ENCODE results near the gene POLR3H.

POLR3H gene

GRCh38 chr22:41578114-41578513 lies 33.8 kb upstream of the POLR3H start:
- Histone ChIP-seq H4K20me1 (ENCODE audit: insufficient read depth, low read length) (0 out of 2 replicates have a peak, but pooled peaks cover 6% of the 10 kb centered on the region), H3K9me3 (ENCODE audit: insufficient read depth, low read length, severe bottlenecking) (no peaks in the 10 kb centered on the region), H3K79me2 (ENCODE audit: insufficient read depth, low read length) (no peaks in the 10 kb centered on the region), H3K4me1 (ENCODE audit: insufficient read depth, low read length) (no peaks in the 10 kb centered on the region), H3K36me3 (ENCODE audit: insufficient read depth, low read length) (peaks cover 35% of the 10 kb centered on the region), H3K4me2 (ENCODE audit: insufficient read depth, low read length) (no peak overlapping the region), H3K4me3 (ENCODE audit: low read depth in 1 of 2, low read length in 2 of 2) (no peak overlapping the region), H3K27me3 (ENCODE audit: insufficient read depth, low read length, poor library complexity) (no peaks in the 10 kb centered on the region), H3K27ac (ENCODE audit: low read length) (no peak overlapping the region), H2AFZ (ENCODE audit: low read depth, low read length) (no peak overlapping the region), H3K9ac (ENCODE audit: low read depth, low read length) (no peak overlapping the region)
- DNase-seq (no peak), ATAC-seq (ENCODE audit: insufficient read depth, low read depth) (no peak)
- TF ChIP-seq EZH2 (IDR thresholded peaks at IDR 0.05; ENCODE audit: borderline replicate concordance, low read depth, low read length, severe bottlenecking) = no peak
- TF ChIP-seq CTCF (IDR thresholded peaks at IDR 0.05; ENCODE audit: borderline replicate concordance, extremely low read depth, low read length, poor library complexity, severe bottlenecking) = no peak

- H2AFZ ChIP-seq (ENCODE audit: low read depth, low read length) = no peak overlapping the region
- no peak overlapping the region for H3K9ac ChIP-seq (ENCODE audit: low read depth, low read length)
- DNase-seq = peak; percentile 46
- TF ChIP-seq EZH2 (IDR thresholded peaks at IDR 0.05; ENCODE audit: borderline replicate concordance, low read depth, low read length, severe bottlenecking) (no peak), CTCF (IDR thresholded peaks at IDR 0.05; ENCODE audit: borderline replicate concordance, extremely low read depth, low read length, poor library complexity, severe bottlenecking) (peak; percentile 73)
- H3K79me2 ChIP-seq (ENCODE audit: insufficient read depth, low read length) = no peaks in the 10 kb centered on the region
- no peaks in the 10 kb centered on the region for H3K9me3 ChIP-seq (ENCODE audit: insufficient read depth, low read length, severe bottlenecking)
- no peaks in the 10 kb centered on the region for H3K4me1 ChIP-seq (ENCODE audit: insufficient read depth, low read length)
- peak; percentile 85 for ATAC-seq (ENCODE audit: insufficient read depth, low read depth)
- no peaks in the 10 kb centered on the region for H3K27me3 ChIP-seq (ENCODE audit: insufficient read depth, low read length, poor library complexity)
- H3K4me3 ChIP-seq (ENCODE audit: low read depth in 1 of 2, low read length in 2 of 2) = no peak overlapping the region
- H4K20me1 ChIP-seq (ENCODE audit: insufficient read depth, low read length) = 0 out of 2 replicates have a peak, but pooled peaks cover 6% of the 10 kb centered on the region
- peaks cover 31% of the 10 kb centered on the region for H3K36me3 ChIP-seq (ENCODE audit: insufficient read depth, low read length)
- no peak overlapping the region for H3K4me2 ChIP-seq (ENCODE audit: insufficient read depth, low read length)
- no peak overlapping the region for H3K27ac ChIP-seq (ENCODE audit: low read length)
These were observed 32.6 kb upstream of the POLR3H start for GRCh38 chr22:41576877-41577276.

- no peaks in the 10 kb centered on the region for H3K9me3 ChIP-seq (ENCODE audit: insufficient read depth, low read length, severe bottlenecking)
- H4K20me1 ChIP-seq (ENCODE audit: insufficient read depth, low read length) = 0 out of 2 replicates have a peak, but pooled peaks cover 6% of the 10 kb centered on the region
- H2AFZ ChIP-seq (ENCODE audit: low read depth, low read length) = no peak overlapping the region
- no peak for DNase-seq
- no peaks in the 10 kb centered on the region for H3K27me3 ChIP-seq (ENCODE audit: insufficient read depth, low read length, poor library complexity)
- H3K79me2 ChIP-seq (ENCODE audit: insufficient read depth, low read length) = no peaks in the 10 kb centered on the region
- no peak for ATAC-seq (ENCODE audit: insufficient read depth, low read depth)
- TF ChIP-seq EZH2 (IDR thresholded peaks at IDR 0.05; ENCODE audit: borderline replicate concordance, low read depth, low read length, severe bottlenecking) (no peak), CTCF (IDR thresholded peaks at IDR 0.05; ENCODE audit: borderline replicate concordance, extremely low read depth, low read length, poor library complexity, severe bottlenecking) (no peak)
- H3K27ac ChIP-seq (ENCODE audit: low read length) = no peak overlapping the region
- H3K4me2 ChIP-seq (ENCODE audit: insufficient read depth, low read length) = no peak overlapping the region
- H3K36me3 ChIP-seq (ENCODE audit: insufficient read depth, low read length) = peaks cover 31% of the 10 kb centered on the region
- H3K4me3 ChIP-seq (ENCODE audit: low read depth in 1 of 2, low read length in 2 of 2) = no peak overlapping the region
- H3K9ac ChIP-seq (ENCODE audit: low read depth, low read length) = no peak overlapping the region
- H3K4me1 ChIP-seq (ENCODE audit: insufficient read depth, low read length) = no peaks in the 10 kb centered on the region
These were observed 31.3 kb upstream of the POLR3H start for GRCh38 chr22:41575533-41575932.

All from DND-41 (cell line).